ENCODE measurements around the gene MTUS2. TPM values are rescaled to one million over a fixed set of nuclear protein-coding genes. Genes with fewer than 3 reads are reported as not detected.

Gene MTUS2
- total and polyA plus RNA-seq, 2 donors (not counting 1 experiment from before 2014, with no cell fraction given), result 0.06 TPM; not detected in 1

DNA sequence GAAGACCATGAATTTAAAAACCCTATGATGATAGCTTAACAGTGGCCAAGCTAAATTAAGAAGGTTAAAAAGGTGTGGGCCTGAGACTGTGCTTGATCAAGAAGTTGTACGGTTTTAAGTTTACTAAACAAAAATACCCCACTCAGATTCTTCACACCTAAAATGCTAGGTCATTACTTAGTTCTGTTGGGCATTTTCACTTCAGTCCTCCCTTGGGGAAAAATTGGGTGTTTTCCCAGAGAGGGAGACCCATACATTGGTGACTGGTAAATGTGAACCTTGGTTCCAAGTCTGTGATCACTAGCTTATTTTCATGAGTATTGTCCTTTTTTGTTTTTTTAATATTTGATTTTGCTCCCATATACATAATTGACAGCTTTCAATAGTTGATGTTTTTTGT lies 44.4 kb downstream of the MTUS2 start:
- Histone ChIP-seq H3K27ac (ENCODE audit: insufficient read depth, low read length) (no peak overlapping the region), H4K20me1 (ENCODE audit: control insufficient read depth, extremely low read depth, insufficient read depth, low read length) (no peaks in the 10 kb centered on the region), H3K4me1 (ENCODE audit: control insufficient read depth, extremely low read depth, insufficient read depth, low read length) (no peaks in the 10 kb centered on the region), H3K4me2 (ENCODE audit: extremely low read depth, insufficient read depth, low read length) (no peak overlapping the region), H3K9me3 (ENCODE audit: control insufficient read depth, insufficient read depth, low read depth, low read length) (no peaks in the 10 kb centered on the region), H3K9ac (ENCODE audit: insufficient read depth, low read length) (no peak overlapping the region), H3K27me3 (ENCODE audit: control insufficient read depth, insufficient read depth, low read length) (no peaks in the 10 kb centered on the region), H2AFZ (ENCODE audit: low read length) (no peak overlapping the region), H3K4me3 (replicated peaks in 1 of 4; ENCODE audit: control extremely low read depth in 1 of 4, insufficient read depth in 1 of 4, low read depth in 3 of 4, low read length in 4 of 4) (no peak overlapping the region), H3K79me2 (ENCODE audit: control insufficient read depth, insufficient read depth, low read length) (no peaks in the 10 kb centered on the region), H3K36me3 (ENCODE audit: control insufficient read depth, insufficient read depth, low read length) (no peaks in the 10 kb centered on the region)
- no peak for TF ChIP-seq EZH2 (IDR thresholded peaks at IDR 0.05; ENCODE audit: low read length, missing control alignments)
- TF ChIP-seq, protein P1, sequence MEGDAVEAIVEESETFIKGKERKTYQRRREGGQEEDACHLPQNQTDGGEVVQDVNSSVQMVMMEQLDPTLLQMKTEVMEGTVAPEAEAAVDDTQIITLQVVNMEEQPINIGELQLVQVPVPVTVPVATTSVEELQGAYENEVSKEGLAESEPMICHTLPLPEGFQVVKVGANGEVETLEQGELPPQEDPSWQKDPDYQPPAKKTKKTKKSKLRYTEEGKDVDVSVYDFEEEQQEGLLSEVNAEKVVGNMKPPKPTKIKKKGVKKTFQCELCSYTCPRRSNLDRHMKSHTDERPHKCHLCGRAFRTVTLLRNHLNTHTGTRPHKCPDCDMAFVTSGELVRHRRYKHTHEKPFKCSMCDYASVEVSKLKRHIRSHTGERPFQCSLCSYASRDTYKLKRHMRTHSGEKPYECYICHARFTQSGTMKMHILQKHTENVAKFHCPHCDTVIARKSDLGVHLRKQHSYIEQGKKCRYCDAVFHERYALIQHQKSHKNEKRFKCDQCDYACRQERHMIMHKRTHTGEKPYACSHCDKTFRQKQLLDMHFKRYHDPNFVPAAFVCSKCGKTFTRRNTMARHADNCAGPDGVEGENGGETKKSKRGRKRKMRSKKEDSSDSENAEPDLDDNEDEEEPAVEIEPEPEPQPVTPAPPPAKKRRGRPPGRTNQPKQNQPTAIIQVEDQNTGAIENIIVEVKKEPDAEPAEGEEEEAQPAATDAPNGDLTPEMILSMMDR (conservative IDR thresholded peaks at IDR 0.05 in 1 of 2, IDR thresholded peaks at IDR 0.05 in 1 of 2; ENCODE audit: low read depth in 1 of 2, low read length in 2 of 2), result no peak
- DNase-seq (ENCODE audit: low read depth in 2 of 2), result no peak

DNA sequence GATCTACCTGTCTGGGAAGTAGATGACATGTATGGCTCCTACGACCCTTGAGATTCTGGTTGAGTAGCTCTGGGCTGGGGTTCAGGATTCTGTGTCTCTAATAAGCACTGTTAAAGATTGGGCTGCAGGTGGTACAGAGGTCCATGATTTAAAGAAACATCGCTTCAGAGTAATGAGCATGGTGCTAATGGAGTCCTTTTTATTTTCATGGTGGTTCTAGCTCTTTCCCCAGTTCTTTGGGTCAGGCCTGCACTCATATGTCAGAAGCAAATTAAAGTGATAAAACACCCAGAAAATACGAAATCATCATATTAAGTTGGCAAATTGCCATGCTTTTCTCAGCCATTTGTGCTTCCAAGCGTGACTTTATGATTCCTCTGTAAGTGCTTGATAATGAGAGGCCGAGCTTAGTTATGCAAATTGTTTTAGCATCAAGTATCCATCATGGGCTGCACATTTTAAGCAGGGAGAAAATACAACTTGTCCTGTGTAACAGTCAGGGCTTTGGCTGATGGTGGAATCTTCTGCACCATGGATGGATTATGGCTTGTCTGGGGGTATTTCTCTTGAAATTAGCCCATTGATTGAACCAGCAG lies 45.1 kb downstream of the MTUS2 start:
- Histone ChIP-seq H3K4me2 (ENCODE audit: extremely low read depth, insufficient read depth, low read length) (no peak overlapping the region), H3K27ac (ENCODE audit: insufficient read depth, low read length) (no peak overlapping the region), H3K27me3 (ENCODE audit: control insufficient read depth, insufficient read depth, low read length) (no peaks in the 10 kb centered on the region), H3K36me3 (ENCODE audit: control insufficient read depth, insufficient read depth, low read length) (no peaks in the 10 kb centered on the region), H3K9me3 (ENCODE audit: control insufficient read depth, insufficient read depth, low read depth, low read length) (no peaks in the 10 kb centered on the region), H3K4me1 (ENCODE audit: control insufficient read depth, extremely low read depth, insufficient read depth, low read length) (no peaks in the 10 kb centered on the region), H4K20me1 (ENCODE audit: control insufficient read depth, extremely low read depth, insufficient read depth, low read length) (no peaks in the 10 kb centered on the region), H3K9ac (ENCODE audit: insufficient read depth, low read length) (no peak overlapping the region), H3K79me2 (ENCODE audit: control insufficient read depth, insufficient read depth, low read length) (no peaks in the 10 kb centered on the region), H2AFZ (ENCODE audit: low read length) (no peak overlapping the region), H3K4me3 (replicated peaks in 1 of 4; ENCODE audit: control extremely low read depth in 1 of 4, insufficient read depth in 1 of 4, low read depth in 3 of 4, low read length in 4 of 4) (no peak overlapping the region)
- TF ChIP-seq EZH2 (IDR thresholded peaks at IDR 0.05; ENCODE audit: low read length, missing control alignments), result no peak
- TF ChIP-seq, protein P1 (conservative IDR thresholded peaks at IDR 0.05 in 1 of 2, IDR thresholded peaks at IDR 0.05 in 1 of 2; ENCODE audit: low read depth in 1 of 2, low read length in 2 of 2), result no peak
- DNase-seq (ENCODE audit: low read depth in 2 of 2), result no peak

DNA sequence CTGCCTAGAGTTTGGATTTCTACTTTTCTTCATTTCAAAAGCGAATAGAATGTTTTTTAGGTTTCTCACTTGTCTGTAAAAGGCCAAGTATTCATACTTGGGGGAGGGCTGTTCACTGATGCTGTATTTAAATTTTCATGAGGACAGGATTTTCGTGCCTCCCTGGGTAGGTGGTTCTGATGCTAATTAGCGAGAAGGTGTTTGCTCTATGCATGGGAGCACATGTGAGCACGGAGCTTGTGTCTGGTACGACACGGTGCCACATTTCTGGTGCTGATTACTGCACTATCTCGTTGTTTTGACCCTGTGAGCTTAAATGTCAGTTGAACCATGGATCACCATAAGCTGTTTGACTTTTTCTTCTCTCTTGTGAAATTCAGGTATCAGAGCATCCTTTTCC lies 45.8 kb downstream of the MTUS2 start:
- H3K9me3 ChIP-seq (ENCODE audit: control insufficient read depth, insufficient read depth, low read depth, low read length), result no peaks in the 10 kb centered on the region
- no peak for DNase-seq (ENCODE audit: low read depth in 2 of 2)
- no peaks in the 10 kb centered on the region for H3K36me3 ChIP-seq (ENCODE audit: control insufficient read depth, insufficient read depth, low read length)
- no peak overlapping the region for H3K9ac ChIP-seq (ENCODE audit: insufficient read depth, low read length)
- no peaks in the 10 kb centered on the region for H3K4me1 ChIP-seq (ENCODE audit: control insufficient read depth, extremely low read depth, insufficient read depth, low read length)
- TF ChIP-seq, protein P1 (conservative IDR thresholded peaks at IDR 0.05 in 1 of 2, IDR thresholded peaks at IDR 0.05 in 1 of 2; ENCODE audit: low read depth in 1 of 2, low read length in 2 of 2), result no peak
- TF ChIP-seq EZH2 (IDR thresholded peaks at IDR 0.05; ENCODE audit: low read length, missing control alignments), result no peak
- no peak overlapping the region for H3K4me2 ChIP-seq (ENCODE audit: extremely low read depth, insufficient read depth, low read length)
- H2AFZ ChIP-seq (ENCODE audit: low read length), result no peak overlapping the region
- H3K27me3 ChIP-seq (ENCODE audit: control insufficient read depth, insufficient read depth, low read length), result no peaks in the 10 kb centered on the region
- no peaks in the 10 kb centered on the region for H4K20me1 ChIP-seq (ENCODE audit: control insufficient read depth, extremely low read depth, insufficient read depth, low read length)
- H3K27ac ChIP-seq (ENCODE audit: insufficient read depth, low read length), result no peak overlapping the region
- H3K79me2 ChIP-seq (ENCODE audit: control insufficient read depth, insufficient read depth, low read length), result no peaks in the 10 kb centered on the region
- no peak overlapping the region for H3K4me3 ChIP-seq (replicated peaks in 1 of 4; ENCODE audit: control extremely low read depth in 1 of 4, insufficient read depth in 1 of 4, low read depth in 3 of 4, low read length in 4 of 4)
